Activated CD8-positive, alpha-beta memory T cell treated with anti-CD3 and anti-CD28 coated beads, Interleukin-2, amount 50 U/mL, for 1 hour (primary cell): ENCODE results near the gene PAK6.

Experiments
- DNase-seq: peaks from one replicate; pipeline ENCODE4 v3.0.0-alpha.2; 2020; ENCODE audit errors: extremely low read depth

Gene PAK6

DNA sequence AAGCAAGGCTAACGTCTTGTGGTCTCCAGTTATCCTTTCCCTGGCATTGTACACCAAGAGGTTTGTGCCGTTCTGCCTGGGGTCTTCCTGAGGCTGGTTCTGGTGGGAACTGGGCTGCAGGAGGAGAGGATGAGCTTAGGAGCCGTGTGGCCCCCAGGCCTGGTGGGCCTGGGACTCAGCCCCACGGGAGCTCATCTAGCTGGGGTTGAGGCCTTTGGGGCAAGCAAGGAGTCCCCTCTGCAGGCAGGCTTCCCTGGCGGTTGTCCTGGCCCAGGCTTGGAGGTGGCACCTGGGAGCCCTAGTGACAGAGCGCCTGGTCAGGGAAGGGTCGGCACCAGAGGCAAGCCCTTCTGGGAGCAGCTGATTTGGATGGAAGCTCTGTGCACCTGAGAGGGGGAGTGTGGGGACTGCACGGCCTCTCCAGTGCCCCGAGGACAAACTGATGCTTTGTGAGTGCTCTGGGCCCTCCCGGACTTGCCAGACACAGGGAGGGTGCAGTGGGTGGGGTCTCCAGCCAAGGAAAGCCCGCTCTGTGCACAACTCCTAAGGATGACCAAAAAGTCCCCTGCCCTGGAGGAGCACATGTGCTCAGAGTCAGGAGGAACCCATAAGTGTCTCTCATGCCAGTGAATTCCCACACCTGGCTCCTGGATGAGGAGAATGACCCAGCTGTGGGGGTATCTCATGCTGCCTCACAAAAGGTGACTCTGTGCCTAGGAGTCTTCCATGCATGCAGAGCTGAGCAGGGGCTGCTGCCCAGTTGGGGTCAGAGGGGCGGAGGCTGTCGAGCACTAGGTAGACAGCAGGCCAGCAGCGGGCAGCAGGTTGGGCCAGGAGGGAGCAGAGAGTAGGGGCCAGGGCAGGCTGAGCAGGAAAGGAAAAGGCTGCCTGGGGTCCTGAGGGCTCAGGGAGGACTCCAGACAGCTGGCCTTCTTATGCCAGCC is 2.7 kb downstream of the PAK6 start:
- DNase-seq: no peak

DNA sequence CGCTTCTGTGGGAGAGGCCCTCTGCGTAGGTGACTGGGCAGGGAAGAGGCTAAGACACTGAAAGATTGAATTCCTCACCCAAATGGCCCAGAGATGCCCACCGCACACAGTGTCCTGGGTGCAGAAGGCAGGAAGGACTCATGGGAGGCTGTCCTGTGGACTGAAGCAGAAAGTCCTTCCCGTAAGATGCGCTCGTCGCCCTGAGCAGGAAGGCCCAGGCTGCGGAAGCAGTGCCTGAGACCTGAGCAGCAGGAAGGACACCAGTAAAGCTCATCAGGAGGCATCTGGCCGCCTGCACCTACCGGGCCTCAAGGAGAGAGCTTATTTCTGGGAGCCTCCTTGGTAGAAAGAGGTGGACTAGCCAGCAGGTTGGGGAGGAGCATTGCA is 3.3 kb downstream of the PAK6 start:
- no peak for DNase-seq

DNA sequence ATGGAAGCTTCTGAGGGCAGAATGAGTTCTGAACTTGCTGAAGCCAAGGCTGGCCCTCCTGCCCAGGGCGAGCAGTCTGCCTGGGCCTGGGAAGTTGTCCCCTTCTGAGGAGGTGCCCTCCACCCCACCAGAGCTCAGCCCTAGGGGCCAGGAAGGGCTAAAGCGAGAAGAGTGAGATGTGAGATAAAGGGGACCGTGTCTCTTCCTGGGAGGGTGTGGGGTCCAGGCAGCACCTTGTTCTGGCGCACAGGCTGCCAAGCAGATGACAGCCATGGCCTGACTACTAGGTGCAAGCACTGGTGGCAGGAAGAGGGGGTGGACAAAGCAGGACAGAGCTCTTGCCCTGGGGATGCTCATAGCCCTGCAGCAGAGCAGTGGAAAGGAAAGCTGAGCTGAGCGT is 3.7 kb downstream of the PAK6 start:
- DNase-seq: no peak

DNA sequence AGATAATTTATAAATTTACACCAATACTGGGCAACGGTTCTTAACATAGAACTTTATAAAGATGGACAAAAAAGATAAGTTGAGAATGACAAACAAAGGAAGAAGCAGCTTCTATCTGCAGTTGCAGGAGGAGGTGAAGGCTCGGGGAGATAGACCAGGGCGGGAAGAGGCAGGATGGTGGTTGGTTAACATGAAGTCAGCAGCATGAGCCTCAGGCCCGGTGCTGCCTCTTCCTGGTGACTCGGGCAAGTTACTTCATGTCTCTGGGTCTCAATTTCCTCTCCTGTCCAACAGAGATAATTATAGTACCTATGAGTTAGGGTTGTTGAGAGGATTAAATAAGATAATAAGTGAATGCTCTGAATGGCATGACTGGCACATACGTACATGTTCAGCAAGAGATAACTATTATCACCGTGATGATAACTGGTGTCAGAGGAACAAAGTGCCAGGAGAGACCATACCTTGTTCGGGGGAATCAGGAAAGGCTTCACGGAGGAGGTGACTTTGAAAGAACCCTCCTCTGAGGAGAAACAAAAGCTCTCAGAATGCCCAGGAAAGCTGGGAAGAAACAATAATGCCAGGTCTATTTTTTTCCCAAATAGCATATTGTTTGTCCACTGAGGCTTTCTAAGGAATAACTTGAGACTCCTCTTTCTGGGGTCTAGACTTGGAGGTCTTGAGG is 4.4 kb downstream of the PAK6 start:
- DNase-seq: no peak

DNA sequence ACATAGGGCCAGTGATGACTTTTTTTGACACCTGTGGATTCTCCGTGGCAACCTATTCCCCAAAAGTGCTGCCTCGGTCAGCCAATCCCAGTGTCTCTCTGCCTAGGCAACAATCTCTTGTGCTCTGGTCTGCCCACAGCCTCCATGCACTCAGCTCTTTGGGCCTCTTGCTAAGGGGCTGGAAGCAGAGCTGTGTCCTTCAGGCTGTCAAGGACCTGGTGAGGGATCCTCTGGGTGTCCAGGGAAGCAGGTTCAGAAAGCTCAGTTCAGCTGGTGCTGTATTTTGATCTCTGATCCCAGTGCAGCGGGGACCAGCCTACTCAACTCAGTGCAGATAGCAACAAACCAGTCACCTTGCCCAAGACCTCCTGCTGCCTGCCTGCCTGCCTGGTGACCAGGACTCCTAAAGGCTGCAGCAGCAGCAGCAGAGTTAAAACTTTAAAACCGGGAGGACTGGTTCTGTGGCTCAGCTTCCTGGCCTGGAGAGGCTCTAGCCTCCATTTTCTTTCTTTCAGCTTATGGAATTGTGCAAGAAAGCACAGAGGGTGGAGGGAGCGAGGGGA is 6.2 kb downstream of the PAK6 start:
- DNase-seq: no peak

DNA sequence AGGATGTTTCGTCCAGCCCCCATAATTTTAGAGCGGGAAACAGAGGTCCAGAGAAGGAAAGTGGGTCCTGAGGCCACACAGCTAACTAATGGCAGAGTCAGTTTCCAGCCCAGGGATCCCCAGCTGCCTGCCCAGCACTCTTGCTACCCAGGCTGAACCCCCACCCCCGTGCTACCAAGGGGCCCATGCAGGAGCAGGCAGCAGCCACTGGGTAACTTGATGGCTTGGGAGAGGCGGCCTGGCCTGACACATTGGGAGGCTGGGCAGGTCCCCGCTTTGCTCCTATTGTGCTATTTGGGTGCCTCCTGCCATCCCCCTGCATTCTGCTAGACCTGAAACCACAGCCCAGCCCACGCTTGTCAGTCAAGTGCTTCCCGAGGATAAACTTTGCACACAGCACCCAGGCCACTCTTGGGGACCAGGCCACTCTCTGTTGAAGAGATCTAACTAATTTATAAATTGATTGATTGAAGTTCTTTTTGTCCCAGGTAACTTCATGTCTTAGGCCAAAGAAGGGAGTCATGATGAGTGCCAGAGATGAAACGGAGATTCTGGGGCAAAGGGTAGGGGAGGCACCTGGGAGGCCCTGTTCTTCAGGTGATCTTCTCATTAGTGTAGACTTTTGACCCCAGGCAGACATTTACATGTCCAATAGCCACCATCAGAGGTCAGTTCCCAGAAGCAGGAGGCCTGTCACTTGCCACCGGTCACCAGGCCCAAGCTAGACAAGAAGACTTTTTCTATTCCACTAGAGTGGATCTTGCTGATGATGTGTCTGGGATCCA is 7.0 kb downstream of the PAK6 start:
- DNase-seq: no peak

DNA sequence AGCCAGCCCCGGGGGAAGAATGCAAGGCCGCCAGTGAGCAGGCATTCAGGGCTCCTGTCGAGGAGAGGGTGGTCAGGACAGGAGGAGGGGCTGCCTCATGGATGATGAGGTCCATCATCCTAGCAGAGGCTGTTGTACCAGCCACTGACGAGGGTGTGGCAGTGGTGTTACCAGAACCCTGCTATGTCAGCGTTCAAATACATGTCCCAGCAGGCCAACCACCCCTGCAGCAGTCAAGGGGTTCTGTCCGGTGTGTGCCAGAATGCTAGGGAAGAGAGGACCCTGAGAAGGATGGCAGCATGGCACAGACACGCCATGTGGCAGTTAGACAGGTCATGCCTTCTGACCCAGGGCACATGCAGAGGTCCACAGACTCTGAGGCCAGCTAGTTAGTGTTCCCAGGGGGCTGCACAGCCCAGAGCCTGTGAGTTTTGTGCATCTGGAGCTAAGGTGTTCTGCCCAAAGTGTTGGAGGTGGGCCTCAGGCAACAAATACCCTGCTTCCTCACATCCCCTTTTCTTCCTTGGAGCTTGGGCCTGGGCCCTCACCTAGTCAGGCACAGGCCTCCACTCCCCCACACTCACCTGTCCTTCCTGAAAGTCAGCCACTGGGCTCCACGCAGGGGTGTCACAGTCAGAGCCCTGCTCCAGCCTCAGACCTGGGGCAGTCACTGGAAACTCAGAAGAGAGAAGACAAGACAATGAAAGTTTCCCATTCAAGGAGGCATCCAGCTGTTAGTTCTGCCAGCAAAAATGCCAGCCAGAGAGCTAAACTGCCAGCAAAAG is 7.8 kb downstream of the PAK6 start:
- no peak for DNase-seq

DNA sequence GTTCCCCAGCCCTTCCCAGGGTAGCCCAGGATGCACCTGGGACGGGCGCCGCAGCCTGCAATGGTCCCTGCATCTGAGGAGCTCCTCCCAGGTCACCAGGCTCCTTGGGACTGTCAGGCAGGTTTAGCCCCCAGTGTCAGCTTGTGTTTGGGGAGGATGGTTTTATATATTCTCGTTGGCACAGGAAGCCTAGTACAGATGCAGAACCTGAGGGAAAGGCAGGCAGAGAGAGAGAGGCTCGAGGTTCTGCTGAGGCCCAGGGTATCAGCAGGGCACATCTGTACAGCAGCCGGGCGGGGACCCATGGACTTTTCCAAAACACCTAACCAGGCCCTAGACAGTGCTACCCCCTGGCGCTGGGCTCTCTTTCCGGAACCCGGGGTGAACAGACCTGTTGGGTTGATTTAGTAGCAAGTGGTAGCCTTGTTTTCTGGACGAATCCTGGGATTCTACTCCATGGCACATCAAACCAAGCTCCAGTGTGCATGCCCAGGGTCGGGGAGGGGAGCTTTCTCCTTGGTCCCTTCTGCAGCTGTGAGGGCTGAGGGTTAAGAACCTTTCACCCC is 8.6 kb downstream of the PAK6 start:
- DNase-seq: no peak

DNA sequence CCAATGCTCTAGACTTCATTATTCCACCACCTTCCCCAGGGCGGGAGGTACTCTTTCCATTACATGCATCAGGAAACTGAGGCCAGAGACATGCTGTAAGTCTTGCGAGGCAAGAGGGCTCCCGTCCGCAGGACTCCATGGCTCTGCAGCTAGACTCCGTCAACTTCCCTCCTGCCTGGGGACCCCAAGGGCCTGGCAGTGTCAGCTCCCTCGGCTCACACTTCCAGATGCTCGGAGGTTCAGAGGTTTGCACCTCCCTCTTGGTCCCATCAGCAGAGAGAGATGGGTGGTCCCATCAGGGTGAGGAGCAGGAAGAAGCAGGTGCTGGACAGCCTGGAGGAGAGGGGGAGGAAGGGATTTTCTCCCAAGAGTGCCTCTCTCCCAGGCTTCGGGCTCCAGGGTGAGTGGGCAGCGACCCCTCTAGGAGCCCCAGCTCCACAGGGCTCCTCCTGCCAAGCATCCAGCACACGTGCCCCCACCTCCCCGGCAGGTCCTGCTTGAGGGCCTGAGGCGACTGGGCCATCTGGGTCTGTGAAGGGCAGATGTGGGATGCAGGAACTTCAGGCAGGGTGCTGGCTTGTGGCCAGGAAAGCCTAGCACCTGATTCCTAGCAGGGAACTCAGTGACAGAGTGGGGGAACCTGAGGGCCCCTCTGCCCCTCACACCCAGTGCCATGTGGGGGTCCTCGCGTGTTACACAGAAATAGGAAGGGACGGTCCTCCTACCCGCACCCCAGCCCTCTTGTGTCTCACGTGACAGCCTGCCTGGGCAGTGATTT is 9.3 kb downstream of the PAK6 start:
- no peak for DNase-seq

DNA sequence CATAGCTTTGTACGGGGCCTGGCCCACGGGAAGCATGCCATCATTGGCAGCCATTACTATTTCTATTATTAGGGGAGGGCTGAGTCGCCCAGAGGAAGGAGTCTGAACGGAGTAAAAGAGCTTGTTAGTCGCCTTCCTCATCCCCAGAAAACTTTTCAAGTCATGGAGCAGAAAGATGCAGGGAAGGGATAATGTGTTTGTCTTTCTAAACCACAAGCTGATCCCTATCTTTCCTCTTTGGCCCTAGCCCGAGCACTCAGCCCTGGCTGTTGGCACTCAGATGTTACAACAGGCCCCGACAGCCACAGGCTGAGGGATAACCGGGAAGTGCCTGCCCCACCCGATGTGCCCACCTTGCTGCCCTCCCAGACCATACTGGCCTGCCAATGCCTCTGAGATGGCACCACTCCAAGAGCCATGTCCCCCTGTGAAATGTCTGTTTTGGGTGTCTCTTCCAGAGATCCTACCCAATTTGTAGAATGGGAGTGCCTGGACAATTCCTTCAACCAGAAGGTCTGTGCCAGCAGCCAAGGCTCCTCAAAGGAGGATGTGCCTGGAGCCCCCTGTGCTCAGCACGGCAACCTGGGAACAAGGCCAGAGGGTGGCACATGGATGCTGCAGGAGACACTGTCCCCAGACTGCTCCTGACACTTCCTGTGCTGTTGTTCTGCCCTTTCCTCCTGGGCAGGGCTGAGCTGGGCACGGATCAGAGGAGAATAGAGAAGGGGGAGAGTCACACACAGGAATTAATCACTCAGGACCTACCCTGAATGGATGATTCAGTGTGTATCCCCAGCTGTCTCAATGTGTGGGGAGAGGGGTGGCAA is 10.8 kb downstream of the PAK6 start:
- DNase-seq: no peak

DNA sequence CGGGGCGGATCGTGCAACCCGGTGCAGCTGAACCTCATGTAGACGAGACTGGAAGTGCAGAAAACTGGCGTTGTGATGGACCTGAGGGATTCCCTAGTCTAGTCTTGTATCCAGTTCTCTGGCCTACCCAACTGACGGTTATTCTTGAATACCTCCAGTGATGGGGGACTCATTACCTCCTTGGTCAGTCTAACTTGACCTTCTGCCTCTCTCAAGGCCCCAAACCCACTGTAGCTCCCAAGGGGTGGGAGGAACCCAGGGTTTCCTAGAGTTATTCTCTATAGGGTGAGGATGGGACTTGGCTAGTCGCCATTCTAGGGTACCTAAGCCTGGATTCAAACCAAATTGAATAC is 11.4 kb downstream of the PAK6 start:
- DNase-seq: no peak

DNA sequence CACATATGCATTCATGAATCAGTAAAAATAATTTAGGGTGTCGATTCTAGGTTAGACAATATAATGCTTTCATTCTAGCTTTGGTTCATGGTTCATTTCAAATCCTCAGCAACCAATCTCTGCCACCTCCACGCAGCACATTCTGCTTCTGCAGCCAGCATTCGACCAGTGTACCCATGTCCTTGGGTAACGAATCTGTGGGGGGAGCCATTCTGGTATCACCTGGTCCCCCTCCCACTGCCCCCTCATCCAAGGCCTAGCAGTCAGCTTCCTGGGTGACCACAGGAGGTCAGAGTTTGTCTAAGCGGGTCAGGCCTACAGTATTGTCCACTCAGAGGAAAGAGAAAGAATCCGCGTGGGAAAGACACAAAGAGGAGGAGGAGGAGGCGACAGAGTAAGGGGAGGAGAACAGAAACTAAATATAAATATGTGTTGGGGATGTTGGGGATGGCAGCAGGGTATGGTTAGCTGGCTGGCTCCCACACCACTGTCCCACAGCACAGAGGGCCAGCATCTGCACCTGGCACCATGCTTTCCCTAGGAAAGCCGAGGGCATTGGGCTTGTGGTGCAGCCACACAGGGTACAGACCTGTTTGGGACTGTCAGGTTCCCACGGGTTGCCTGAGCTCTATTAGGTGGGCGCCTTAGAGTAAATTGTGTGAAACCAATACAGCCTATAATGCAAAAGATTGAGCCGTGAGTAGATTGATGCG is 12.1 kb downstream of the PAK6 start:
- no peak for DNase-seq

DNA sequence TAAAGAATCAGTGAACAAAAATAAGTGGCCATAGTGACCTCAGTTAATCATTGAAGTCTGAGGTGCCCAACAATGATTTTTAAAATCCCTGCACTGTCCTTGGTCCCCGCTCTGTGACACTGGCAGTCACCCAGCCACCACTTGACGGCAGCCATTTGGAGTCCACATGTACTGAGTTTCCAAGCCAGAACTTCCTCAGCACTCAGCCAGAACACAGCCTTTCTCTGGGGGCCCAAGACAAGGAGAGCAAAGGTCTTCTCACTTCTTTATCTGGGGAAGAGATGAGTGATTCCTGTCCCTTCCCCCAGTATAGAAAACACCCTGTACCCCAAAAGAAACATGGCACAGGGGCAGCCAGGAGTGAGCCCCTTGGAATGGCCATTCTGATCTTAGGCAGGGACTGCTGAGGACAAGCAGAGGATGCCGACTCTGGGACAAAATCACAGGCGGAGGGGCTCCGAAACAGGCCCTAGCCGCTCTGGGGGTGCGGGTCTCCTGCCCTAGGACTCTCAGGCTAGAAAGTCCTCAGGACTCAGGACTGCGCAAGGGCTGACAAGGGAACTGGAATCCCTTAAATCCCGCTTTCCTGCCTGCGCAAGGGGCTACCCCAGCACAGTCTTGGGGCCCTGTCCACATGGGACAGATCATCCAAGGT is 12.8 kb downstream of the PAK6 start:
- DNase-seq: no peak

DNA sequence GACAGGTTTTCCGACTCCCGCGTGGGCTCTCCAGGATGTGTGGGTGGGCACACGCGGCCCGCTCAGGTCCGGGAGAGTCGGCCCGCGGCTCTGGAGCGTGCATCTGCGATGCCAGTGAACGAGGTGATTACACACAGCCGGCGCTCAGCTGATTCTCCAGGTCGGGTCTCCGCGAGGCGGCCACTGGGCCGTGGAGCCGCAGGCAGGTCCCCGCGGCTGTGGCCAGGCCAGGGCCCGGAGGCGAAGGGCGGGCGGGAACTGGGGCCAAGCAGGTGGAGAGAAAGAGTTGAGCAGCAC is 13.2 kb downstream of the PAK6 start:
- DNase-seq: no peak

DNA sequence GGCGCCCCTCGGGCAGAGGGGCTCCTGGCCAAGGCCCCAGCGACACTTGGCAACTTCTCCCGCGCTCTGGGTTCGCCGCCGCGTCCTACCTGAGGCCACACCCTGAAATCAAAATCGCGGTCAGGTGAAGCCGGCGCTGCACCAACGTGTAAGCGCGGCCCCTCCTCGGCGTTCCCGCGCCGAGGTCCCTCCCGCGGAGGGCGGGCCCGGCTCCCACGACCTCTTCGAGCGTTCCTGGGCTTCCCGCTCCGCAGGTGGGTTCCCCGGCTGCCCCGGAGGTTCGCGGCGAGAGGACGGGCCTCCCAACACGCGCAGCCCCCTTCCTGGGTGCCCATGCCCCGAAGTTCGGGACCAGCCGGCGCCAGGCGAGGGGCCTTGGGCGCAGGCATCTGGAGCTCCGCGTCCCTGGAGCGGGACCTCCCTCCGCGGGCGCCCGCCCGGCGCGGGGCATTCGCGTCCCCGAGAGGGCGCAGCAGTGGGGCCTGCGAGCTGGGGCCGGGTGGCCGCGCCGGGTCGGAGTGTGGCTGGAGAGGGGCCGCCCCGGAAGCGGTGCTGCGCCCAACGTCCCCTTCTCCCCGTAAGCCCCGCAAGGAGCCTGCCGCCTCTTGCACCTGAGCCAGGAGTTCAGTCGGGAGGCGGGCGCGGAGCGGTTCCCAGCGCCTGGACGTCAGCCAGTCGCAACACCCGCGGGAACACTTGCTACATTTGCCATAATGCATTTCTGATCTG is 13.7 kb downstream of the PAK6 start:
- no peak for DNase-seq

DNA sequence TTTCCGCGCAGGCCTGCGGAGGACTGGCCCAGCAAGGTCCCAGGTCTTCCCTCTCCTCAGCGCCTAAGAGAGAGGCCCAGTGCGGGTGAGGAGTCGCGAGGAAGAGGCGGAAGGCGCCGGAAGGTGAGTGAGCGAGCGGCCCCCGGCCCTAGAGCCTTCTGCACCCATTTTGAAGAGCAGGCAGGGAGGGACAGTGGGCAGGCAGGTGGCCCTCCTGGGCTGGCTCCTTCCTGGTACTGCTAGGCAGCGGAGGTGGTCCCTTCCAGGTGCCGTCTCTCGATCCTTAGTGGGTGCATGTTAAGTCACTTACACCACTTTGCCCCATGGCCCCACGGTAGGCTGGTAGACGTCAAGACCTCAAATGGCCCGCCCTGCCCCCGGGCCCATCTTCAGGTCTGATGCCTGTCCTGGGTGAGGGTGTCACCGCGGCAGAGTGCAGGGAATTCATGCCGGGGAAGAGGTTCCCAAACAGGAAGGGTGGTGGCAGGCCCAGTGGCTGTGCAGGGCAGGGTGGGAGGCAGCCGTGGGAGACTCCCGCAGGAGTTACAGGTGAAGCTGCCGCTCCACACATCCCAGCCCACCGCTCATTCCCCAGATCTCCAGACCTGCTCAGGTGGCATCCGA is 14.4 kb downstream of the PAK6 start:
- DNase-seq: no peak

DNA sequence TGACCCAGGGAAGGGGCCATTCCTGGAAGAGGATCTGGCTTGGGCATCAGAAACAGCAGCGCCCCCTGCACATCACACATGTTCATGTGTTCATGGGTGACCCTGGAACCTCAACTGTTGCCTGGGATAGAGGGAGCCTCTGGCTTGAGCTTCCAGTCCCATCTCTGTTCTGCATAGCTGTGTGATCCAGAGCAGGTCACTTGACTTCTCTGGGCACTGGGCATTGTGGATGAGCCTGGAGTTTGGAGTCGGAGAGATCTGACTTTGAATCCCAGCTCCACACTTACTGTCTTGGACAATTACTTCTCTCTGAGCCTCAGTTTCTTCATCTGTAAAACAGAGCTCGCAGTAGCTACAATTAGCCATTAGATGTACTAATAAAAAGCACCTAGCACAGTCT is 15.6 kb downstream of the PAK6 start:
- DNase-seq: no peak
